Measurements from ENCODE around the gene F12. TPM values are rescaled to one million over a fixed set of nuclear protein-coding genes. Genes with fewer than 3 reads are reported as not detected.

Gene F12
- 10 to 100 TPM; 18.1 to 33.5 TPM for polyA plus RNA-seq

DNA sequence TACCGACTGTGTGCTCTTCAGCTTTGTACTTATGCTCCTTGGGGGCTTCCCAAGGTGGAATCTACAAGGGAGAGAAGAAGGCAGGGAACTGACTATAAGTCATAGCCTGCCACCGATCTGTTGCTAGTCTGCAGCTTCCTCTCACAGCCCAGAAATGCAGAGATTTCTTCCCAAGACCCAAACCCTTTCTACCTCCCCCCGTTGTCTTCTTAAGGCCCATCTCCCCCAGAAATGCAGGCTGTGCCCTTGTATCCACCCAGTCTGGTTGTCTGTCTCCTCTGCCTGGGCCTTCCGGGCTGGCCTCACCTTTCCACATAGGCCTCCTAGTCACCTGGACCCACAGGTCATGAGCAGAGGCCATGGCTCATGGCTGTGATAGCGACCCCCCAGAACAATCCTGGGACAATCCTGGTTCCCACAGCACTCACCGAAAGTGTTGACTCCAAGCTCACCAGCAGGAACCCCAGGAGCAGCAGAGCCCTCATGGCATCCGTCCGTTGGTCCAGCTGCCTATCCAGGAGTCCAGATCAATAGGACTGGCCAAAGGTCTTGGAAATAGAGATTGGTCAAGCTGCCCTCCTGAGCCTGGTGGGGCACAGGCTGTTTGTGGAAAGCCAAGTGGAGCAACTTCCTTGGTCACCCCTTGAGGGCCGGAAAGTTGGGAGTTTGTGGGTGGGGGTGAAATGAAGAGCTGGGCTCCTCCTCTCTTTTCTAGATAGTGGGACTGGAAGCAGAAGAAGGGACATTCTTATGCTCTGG lies at the start of gene F12:
Gene F12 (minus strand): TSS at position 522 of the 759 bp plus-strand sequence. CDS start 37 bp downstream, at position 485.
- Histone ChIP-seq H3K9me3 (ENCODE audit: control insufficient read depth in 2 of 2, insufficient read depth in 1 of 2, low read depth in 1 of 2, low read length in 1 of 2) (no peaks in the 10 kb centered on the region), H3K4me3 (ENCODE audit: low read depth in 1 of 2, low read length in 2 of 2) (no peak within 1 kb of the TSS), H3K27me3 (ENCODE audit: control insufficient read depth in 1 of 2, insufficient read depth in 2 of 2, low read length in 2 of 2) (no peaks in the 10 kb centered on the region), H3K27ac (ENCODE audit: low read depth in 2 of 2, low read length in 1 of 2) (no peak within 1 kb of the TSS), H3K4me1 (ENCODE audit: control insufficient read depth in 2 of 2, insufficient read depth in 2 of 2, low read length in 1 of 2) (peaks cover 0 to 3% of the 10 kb centered on the region in 2 donors), H3K36me3 (ENCODE audit: control insufficient read depth in 2 of 2, insufficient read depth in 2 of 2, low read length in 1 of 2) (no peaks in the 10 kb centered on the region)
- WGBS, 2 donors: 89 to 90% methylated on average over 9 of the region's 9 CpGs

DNA sequence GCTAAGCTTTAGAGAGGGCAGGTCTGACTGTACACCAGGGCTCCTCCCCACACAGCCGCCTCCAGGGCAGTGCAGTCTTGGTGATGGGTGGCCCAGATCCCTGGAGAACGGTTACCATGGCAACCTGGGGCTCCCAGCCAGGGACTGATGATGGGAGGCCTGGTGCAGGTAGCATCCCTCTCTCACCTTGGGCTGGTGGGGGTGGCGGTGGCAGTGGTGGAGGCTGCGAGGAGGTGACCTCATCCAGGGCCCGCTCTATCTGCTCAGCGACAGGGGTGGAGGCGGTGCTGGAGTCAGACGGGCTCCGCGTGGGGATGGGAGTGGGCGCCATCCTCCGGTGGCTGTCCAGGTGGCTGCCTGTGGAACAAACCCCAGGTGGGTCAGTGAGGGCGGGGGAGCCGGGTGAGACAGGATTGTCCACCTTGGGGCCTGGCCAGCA lies 49.6 kb upstream of the F12 start:
- Histone ChIP-seq H3K36me3 (ENCODE audit: control insufficient read depth in 2 of 2, insufficient read depth in 2 of 2, low read length in 1 of 2) (peaks cover 3% of the 10 kb centered on the region in 2 donors), H3K27ac (ENCODE audit: low read depth in 2 of 2, low read length in 1 of 2) (no peak overlapping the region), H3K4me1 (ENCODE audit: control insufficient read depth in 2 of 2, insufficient read depth in 2 of 2, low read length in 1 of 2) (peaks cover 0 to 6% of the 10 kb centered on the region in 2 donors), H3K9me3 (ENCODE audit: control insufficient read depth in 2 of 2, insufficient read depth in 1 of 2, low read depth in 1 of 2, low read length in 1 of 2) (no peaks in the 10 kb centered on the region), H3K4me3 (ENCODE audit: low read depth in 1 of 2, low read length in 2 of 2) (no peak overlapping the region), H3K27me3 (ENCODE audit: control insufficient read depth in 1 of 2, insufficient read depth in 2 of 2, low read length in 2 of 2) (no peaks in the 10 kb centered on the region)
- 85 to 88% methylated on average over 14 of the region's 14 CpGs for WGBS, 2 donors

DNA sequence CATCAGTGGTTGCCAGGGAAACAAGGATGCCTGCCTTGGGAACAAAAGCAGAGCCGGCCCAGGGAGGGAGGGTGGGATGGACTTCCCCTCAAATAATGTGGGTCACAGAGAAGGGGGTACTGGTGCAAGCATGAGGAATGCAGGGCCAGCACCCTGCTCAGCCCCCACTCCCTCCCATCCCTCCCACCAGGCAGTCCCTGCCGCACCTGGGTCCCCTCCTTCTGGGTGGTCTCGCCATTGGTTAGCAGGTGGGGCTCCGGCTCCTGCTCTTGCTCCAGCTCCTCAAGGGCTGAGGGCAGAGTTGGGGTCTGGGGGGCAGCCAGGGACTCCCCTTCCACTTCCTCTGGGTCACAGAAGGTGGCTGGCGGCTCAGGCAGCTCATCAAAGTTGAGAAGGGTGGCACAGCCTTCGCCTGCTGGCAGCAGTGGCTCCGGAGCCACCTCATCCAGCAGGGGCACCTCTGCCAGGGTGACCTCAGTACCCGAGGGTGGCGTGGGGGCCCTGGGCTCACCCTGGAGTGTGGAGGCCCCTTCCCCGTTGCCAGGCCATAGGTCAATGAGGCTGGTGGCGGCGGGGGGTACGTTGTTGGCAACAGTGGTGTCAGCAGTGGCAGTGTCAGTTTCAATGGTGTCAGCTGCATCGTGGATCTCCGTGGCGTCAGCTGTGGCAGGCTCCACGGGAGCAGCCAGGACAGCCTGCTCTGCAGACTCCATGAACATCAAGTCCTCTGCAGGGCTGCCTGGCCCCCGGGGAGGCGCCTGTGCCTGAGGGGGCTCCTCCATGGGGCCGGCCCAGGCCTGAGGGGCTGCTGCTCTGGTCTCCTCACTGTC lies 48.7 kb upstream of the F12 start:
- no peak overlapping the region for H3K4me3 ChIP-seq (ENCODE audit: low read depth in 1 of 2, low read length in 2 of 2)
- peaks cover 3% of the 10 kb centered on the region in 2 donors for H3K36me3 ChIP-seq (ENCODE audit: control insufficient read depth in 2 of 2, insufficient read depth in 2 of 2, low read length in 1 of 2)
- peaks cover 0 to 13% of the 10 kb centered on the region in 2 donors for H3K4me1 ChIP-seq (ENCODE audit: control insufficient read depth in 2 of 2, insufficient read depth in 2 of 2, low read length in 1 of 2)
- H3K9me3 ChIP-seq (ENCODE audit: control insufficient read depth in 2 of 2, insufficient read depth in 1 of 2, low read depth in 1 of 2, low read length in 1 of 2): no peaks in the 10 kb centered on the region
- no peaks in the 10 kb centered on the region for H3K27me3 ChIP-seq (ENCODE audit: control insufficient read depth in 1 of 2, insufficient read depth in 2 of 2, low read length in 2 of 2)
- 82 to 85% methylated on average over 20 of the region's 20 CpGs for WGBS, 2 donors
- no peak overlapping the region for H3K27ac ChIP-seq (ENCODE audit: low read depth in 2 of 2, low read length in 1 of 2)

DNA sequence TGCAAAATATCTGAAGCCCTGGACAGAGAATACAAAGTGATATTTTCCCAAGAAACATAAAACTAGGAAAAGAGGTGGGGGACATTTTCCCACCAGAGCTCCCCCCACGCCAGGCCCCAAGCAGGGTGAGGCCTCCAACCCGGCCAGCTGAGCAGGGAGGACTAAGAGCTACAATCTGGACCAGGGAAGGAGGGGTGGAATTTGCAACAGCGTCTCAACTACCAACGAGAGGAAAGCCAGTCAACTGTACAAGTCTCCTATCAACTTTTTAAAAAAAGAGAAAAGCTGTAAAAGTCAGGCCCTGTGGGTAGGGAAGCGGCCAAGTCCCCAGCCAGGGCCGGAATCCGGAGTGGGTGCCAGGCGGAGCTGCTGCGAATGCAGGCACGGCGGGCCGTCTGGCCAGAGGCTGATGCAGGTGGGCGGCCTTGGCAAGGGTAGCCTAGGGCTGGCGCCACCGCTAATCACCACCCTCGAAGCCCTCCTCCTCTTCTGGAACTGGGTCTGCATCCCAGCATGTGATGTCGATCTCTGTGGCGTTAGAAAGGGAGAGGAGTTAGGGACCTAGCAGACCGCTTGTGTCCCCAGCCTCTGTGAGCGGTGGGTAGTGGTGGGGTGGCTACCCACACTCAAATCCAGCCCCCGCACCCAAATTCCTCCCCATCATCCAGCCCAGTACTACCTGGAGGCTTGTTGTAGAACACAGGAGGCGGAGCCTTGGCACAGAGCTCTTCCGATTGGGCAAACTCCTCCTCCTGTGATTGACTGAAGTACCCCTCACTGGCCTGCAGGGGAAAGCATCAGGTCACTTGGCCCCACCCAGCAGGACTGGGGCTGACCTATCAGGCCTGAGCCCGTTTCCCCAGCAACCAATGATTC lies 47.9 kb upstream of the F12 start:
- no peaks in the 10 kb centered on the region for H3K27me3 ChIP-seq (ENCODE audit: control insufficient read depth in 1 of 2, insufficient read depth in 2 of 2, low read length in 2 of 2)
- peak overlapping the region in 1 of 2 donors; percentile 66 for H3K27ac ChIP-seq (ENCODE audit: low read depth in 2 of 2, low read length in 1 of 2)
- H3K4me3 ChIP-seq (ENCODE audit: low read depth in 1 of 2, low read length in 2 of 2): no peak overlapping the region
- WGBS, 2 donors: 63 to 68% methylated on average over 24 of the region's 24 CpGs
- H3K36me3 ChIP-seq (ENCODE audit: control insufficient read depth in 2 of 2, insufficient read depth in 2 of 2, low read length in 1 of 2): peaks cover 3% of the 10 kb centered on the region in 2 donors
- no peaks in the 10 kb centered on the region for H3K9me3 ChIP-seq (ENCODE audit: control insufficient read depth in 2 of 2, insufficient read depth in 1 of 2, low read depth in 1 of 2, low read length in 1 of 2)
- peaks cover 0 to 17% of the 10 kb centered on the region in 2 donors for H3K4me1 ChIP-seq (ENCODE audit: control insufficient read depth in 2 of 2, insufficient read depth in 2 of 2, low read length in 1 of 2)

DNA sequence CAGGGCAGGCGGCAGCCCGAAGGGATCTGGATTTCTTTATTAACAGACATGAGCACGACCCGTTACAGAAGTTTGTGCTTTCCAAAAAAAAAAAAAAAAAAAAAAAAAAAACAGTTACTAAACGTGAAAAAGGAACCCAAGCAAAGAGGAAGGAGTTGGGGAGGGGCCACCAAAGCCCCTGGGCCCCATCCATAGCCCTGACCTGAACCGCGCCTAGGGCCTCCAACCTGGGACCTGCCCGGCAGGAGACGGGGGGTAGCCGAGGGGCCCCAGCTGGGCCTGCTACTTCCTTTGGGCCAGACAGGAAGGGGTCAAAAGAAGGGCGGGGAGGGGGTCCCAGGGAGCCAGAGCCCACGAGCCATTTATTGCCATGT lies 47.2 kb upstream of the F12 start:
- H3K4me3 ChIP-seq (ENCODE audit: low read depth in 1 of 2, low read length in 2 of 2): no peak overlapping the region
- H3K9me3 ChIP-seq (ENCODE audit: control insufficient read depth in 2 of 2, insufficient read depth in 1 of 2, low read depth in 1 of 2, low read length in 1 of 2): no peaks in the 10 kb centered on the region
- H3K4me1 ChIP-seq (ENCODE audit: control insufficient read depth in 2 of 2, insufficient read depth in 2 of 2, low read length in 1 of 2): peaks cover 0 to 21% of the 10 kb centered on the region in 2 donors
- peaks cover 3% of the 10 kb centered on the region in 2 donors for H3K36me3 ChIP-seq (ENCODE audit: control insufficient read depth in 2 of 2, insufficient read depth in 2 of 2, low read length in 1 of 2)
- peak overlapping the region in 1 of 2 donors; percentile 19 for H3K27ac ChIP-seq (ENCODE audit: low read depth in 2 of 2, low read length in 1 of 2)
- no peaks in the 10 kb centered on the region for H3K27me3 ChIP-seq (ENCODE audit: control insufficient read depth in 1 of 2, insufficient read depth in 2 of 2, low read length in 2 of 2)
- 25 to 26% methylated on average over 11 to 12 of the region's 12 CpGs for WGBS, 2 donors

DNA sequence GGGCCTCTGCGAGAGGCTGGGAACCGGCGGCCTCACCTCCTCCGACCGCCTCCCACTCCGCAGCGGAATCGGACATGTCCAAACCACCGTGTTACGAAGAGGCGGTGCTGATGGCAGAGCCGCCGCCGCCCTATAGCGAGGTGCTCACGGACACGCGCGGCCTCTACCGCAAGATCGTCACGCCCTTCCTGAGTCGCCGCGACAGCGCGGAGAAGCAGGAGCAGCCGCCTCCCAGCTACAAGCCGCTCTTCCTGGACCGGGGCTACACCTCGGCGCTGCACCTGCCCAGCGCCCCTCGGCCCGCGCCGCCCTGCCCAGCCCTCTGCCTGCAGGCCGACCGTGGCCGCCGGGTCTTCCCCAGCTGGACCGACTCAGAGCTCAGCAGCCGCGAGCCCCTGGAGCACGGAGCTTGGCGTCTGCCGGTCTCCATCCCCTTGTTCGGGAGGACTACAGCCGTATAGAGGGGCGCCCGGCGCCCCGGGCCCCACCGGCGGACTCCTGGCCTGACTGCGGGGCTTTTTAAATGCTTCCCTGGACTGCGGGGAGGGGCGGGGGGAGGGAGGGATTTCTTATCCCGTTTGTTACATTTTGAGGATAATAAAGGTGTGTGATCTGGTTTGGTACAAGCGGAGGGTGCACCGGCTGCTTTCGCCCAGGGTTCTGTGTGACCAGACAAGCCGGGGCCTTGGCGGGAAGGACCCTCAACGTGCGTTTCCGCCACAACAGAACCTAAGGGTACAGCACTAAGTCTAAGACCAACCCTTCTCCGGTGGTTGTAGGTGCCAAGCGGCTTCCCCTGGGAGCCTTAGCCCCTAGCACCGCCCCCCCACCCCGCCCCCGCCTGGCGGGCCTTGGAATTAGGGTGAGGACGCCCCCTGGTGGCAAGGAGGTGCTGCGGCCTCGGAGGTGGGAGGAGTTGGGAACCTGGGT lies 46.6 kb upstream of the F12 start:
- peaks cover 0 to 21% of the 10 kb centered on the region in 2 donors for H3K4me1 ChIP-seq (ENCODE audit: control insufficient read depth in 2 of 2, insufficient read depth in 2 of 2, low read length in 1 of 2)
- WGBS, 2 donors: 0 to 1% methylated on average over 73 to 76 of the region's 76 CpGs
- peak overlapping the region; percentile 81 to 84 for H3K27ac ChIP-seq (ENCODE audit: low read depth in 2 of 2, low read length in 1 of 2)
- peak overlapping the region; percentile 49 to 59 for H3K4me3 ChIP-seq (ENCODE audit: low read depth in 1 of 2, low read length in 2 of 2)
- no peaks in the 10 kb centered on the region for H3K27me3 ChIP-seq (ENCODE audit: control insufficient read depth in 1 of 2, insufficient read depth in 2 of 2, low read length in 2 of 2)
- H3K9me3 ChIP-seq (ENCODE audit: control insufficient read depth in 2 of 2, insufficient read depth in 1 of 2, low read depth in 1 of 2, low read length in 1 of 2): no peaks in the 10 kb centered on the region
- peaks cover 3% of the 10 kb centered on the region in 2 donors for H3K36me3 ChIP-seq (ENCODE audit: control insufficient read depth in 2 of 2, insufficient read depth in 2 of 2, low read length in 1 of 2)

- H3K4me1 ChIP-seq (ENCODE audit: control insufficient read depth in 2 of 2, insufficient read depth in 2 of 2, low read length in 1 of 2): peaks cover 0 to 21% of the 10 kb centered on the region in 2 donors
- 0 to 1% methylated on average over 75 to 80 of the region's 80 CpGs for WGBS, 2 donors
Observed at GRCh38 chr5:177455036-177455660, 45.8 kb upstream of the F12 start.

GRCh38 chr5:177454397-177455035 lies 45.2 kb upstream of the F12 start:
- H3K27ac ChIP-seq (ENCODE audit: low read depth in 2 of 2, low read length in 1 of 2): peak overlapping the region; percentile 81 to 84
- H3K36me3 ChIP-seq (ENCODE audit: control insufficient read depth in 2 of 2, insufficient read depth in 2 of 2, low read length in 1 of 2): peaks cover 0 to 3% of the 10 kb centered on the region in 2 donors
- H3K4me1 ChIP-seq (ENCODE audit: control insufficient read depth in 2 of 2, insufficient read depth in 2 of 2, low read length in 1 of 2): peaks cover under 1 to 26% of the 10 kb centered on the region in 2 donors
- 0% methylated on average over 72 to 84 of the region's 84 CpGs for WGBS, 2 donors
- H3K9me3 ChIP-seq (ENCODE audit: control insufficient read depth in 2 of 2, insufficient read depth in 1 of 2, low read depth in 1 of 2, low read length in 1 of 2): no peaks in the 10 kb centered on the region
- no peaks in the 10 kb centered on the region for H3K27me3 ChIP-seq (ENCODE audit: control insufficient read depth in 1 of 2, insufficient read depth in 2 of 2, low read length in 2 of 2)
- H3K4me3 ChIP-seq (ENCODE audit: low read depth in 1 of 2, low read length in 2 of 2): peak overlapping the region; percentile 49 to 59

More at GRCh38 chr5:177455036-177455660, 45.8 kb upstream of the F12 start:
- H3K4me3 ChIP-seq (ENCODE audit: low read depth in 1 of 2, low read length in 2 of 2): peak overlapping the region; percentile 49 to 59
- peak overlapping the region; percentile 81 to 84 for H3K27ac ChIP-seq (ENCODE audit: low read depth in 2 of 2, low read length in 1 of 2)
- H3K36me3 ChIP-seq (ENCODE audit: control insufficient read depth in 2 of 2, insufficient read depth in 2 of 2, low read length in 1 of 2): peaks cover 3% of the 10 kb centered on the region in 2 donors
- H3K9me3 ChIP-seq (ENCODE audit: control insufficient read depth in 2 of 2, insufficient read depth in 1 of 2, low read depth in 1 of 2, low read length in 1 of 2): no peaks in the 10 kb centered on the region
- no peaks in the 10 kb centered on the region for H3K27me3 ChIP-seq (ENCODE audit: control insufficient read depth in 1 of 2, insufficient read depth in 2 of 2, low read length in 2 of 2)

All from esophagus (tissue), 2 donors.